Astrocyte (in vitro differentiated cells and primary cell): ENCODE measurements around the gene BICC1. TPM values are rescaled to one million over a fixed set of nuclear protein-coding genes. Genes with fewer than 3 reads are reported as not detected.

Experiments used
- DNase-seq: peaks from one replicate; pipeline ENCODE4 v3.0.0-alpha.2; 2010; ENCODE audit warnings: low read depth
- FAIRE-seq: peaks from 2 replicates; lab custom pipeline; 2011; peaks lifted over from hg19 to GRCh38; lab: Jason Lieb, UNC
- H2AFZ ChIP-seq: 2 replicates; pipeline ENCODE4 v1.6.0; 2012; ENCODE audit warnings: low read depth, low read length, inconsistent platforms
- H3K27ac ChIP-seq: 2 replicates; pipeline ENCODE4 v1.5.1; 2011; ENCODE audit warnings: low read depth, low read length, inconsistent platforms
- H3K27me3 ChIP-seq: 2 replicates; pipeline ENCODE4 v1.6.0; 2011; ENCODE audit warnings: low read length, inconsistent platforms; ENCODE audit not compliant: insufficient read depth
- H3K36me3 ChIP-seq: 2 replicates; pipeline ENCODE4 v1.5.1; 2011; ENCODE audit warnings: low read length, inconsistent platforms; ENCODE audit not compliant: insufficient read depth
- H3K4me1 ChIP-seq: 2 replicates; pipeline ENCODE4 v1.5.1; 2011; ENCODE audit warnings: low read length, inconsistent platforms; ENCODE audit not compliant: insufficient read depth
- H3K4me2 ChIP-seq: 2 replicates; pipeline ENCODE4 v1.6.0; 2012; ENCODE audit warnings: low read length, inconsistent platforms
- H3K4me3 ChIP-seq: 2 replicates; pipeline ENCODE4 v1.5.1; 2011; ENCODE audit warnings: low read depth, mild to moderate bottlenecking, low read length, inconsistent platforms; ENCODE audit not compliant: insufficient read depth
- H3K79me2 ChIP-seq: 2 replicates; pipeline ENCODE4 v1.6.0; 2012; ENCODE audit warnings: mild to moderate bottlenecking, low read length, inconsistent platforms; ENCODE audit not compliant: insufficient read depth
- H3K9ac ChIP-seq: 2 replicates; pipeline ENCODE4 v1.6.0; 2012; ENCODE audit warnings: mild to moderate bottlenecking, low read length, inconsistent platforms
- H3K9me3 ChIP-seq: 2 replicates; pipeline ENCODE4 v1.5.1; 2012; ENCODE audit warnings: low read depth, mild to moderate bottlenecking, low read length, inconsistent platforms; ENCODE audit not compliant: insufficient read depth
- H4K20me1 ChIP-seq: 2 replicates; pipeline ENCODE4 v1.6.0; 2012; ENCODE audit warnings: low read length, inconsistent platforms; ENCODE audit not compliant: insufficient read depth
- H3K27ac Mint-ChIP-seq: one replicate; pipeline ENCODE4 v1.8.0; 2021; ENCODE audit warnings: mild to moderate bottlenecking, mixed read lengths; ENCODE audit not compliant: unreplicated experiment
- H3K27me3 Mint-ChIP-seq: one replicate; pipeline ENCODE4 v1.8.0; 2021; ENCODE audit warnings: low read depth, mixed read lengths; ENCODE audit not compliant: unreplicated experiment
- H3K36me3 Mint-ChIP-seq: one replicate; pipeline ENCODE4 v1.8.0; 2021; ENCODE audit warnings: low read depth, mixed read lengths; ENCODE audit not compliant: unreplicated experiment
- H3K4me1 Mint-ChIP-seq: one replicate; pipeline ENCODE4 v1.8.0; 2021; ENCODE audit warnings: low read depth, mixed read lengths; ENCODE audit not compliant: unreplicated experiment
- H3K4me3 Mint-ChIP-seq: one replicate; pipeline ENCODE4 v1.8.0; 2021; ENCODE audit warnings: mild to moderate bottlenecking, moderate library complexity, mixed read lengths; ENCODE audit not compliant: unreplicated experiment
- H3K9me3 Mint-ChIP-seq: one replicate; pipeline ENCODE4 v1.8.0; 2021; ENCODE audit warnings: mild to moderate bottlenecking, mixed read lengths; ENCODE audit not compliant: unreplicated experiment
- CTCF ChIP-seq: IDR thresholded peaks from 2 replicates; pipeline ENCODE4 v1.5.1; 2011; ENCODE audit warnings: low read depth, mild to moderate bottlenecking, inconsistent platforms, low read length, moderate library complexity; ENCODE audit not compliant: insufficient read depth
- EZH2 ChIP-seq: IDR thresholded peaks from 2 replicates; pipeline ENCODE4 v1.6.1; 2012; ENCODE audit warnings: mild to moderate bottlenecking, low read length, inconsistent platforms; ENCODE audit not compliant: insufficient read depth
- total RNA-seq: library from RNA; stranded (reverse); gene quantifications from 2 replicates; pipeline ENCODE4 v1.2.1, GENCODE V29; 2021

The BICC1 gene
- total RNA-seq, 1 donor from 2014 or later: 23.0 TPM

- Mint-ChIP-seq H3K9me3 (no peaks in the 10 kb centered on the region), H3K27ac (no peak overlapping the region), H3K27me3 (no peaks in the 10 kb centered on the region), H3K4me1 (peaks cover 17% of the 10 kb centered on the region), H3K36me3 (peaks cover 13% of the 10 kb centered on the region), H3K4me3 (no peak overlapping the region)
- Histone ChIP-seq H3K27ac (no peak overlapping the region), H3K4me1 (peaks cover 16% of the 10 kb centered on the region), H2AFZ (no peak overlapping the region), H3K4me2 (no peak overlapping the region), H3K9me3 (no peaks in the 10 kb centered on the region), H3K9ac (no peak overlapping the region), H4K20me1 (no peaks in the 10 kb centered on the region), H3K27me3 (no peaks in the 10 kb centered on the region), H3K36me3 (peaks cover 3% of the 10 kb centered on the region), H3K79me2 (no peaks in the 10 kb centered on the region), H3K4me3 (no peak overlapping the region)
- DNase-seq (no peak), FAIRE-seq (no peak)
- no peak for TF ChIP-seq EZH2
- no peak for TF ChIP-seq CTCF
Observed at GRCh38 chr10:58823983-58824382, 311.3 kb downstream of the BICC1 start.

- H3K9ac ChIP-seq: no peak overlapping the region
- H3K4me1 Mint-ChIP-seq: peaks cover 17% of the 10 kb centered on the region
- no peak overlapping the region for H2AFZ ChIP-seq
- no peak overlapping the region for H3K4me3 Mint-ChIP-seq
- H3K4me1 ChIP-seq: peaks cover 15% of the 10 kb centered on the region
- no peak for TF ChIP-seq CTCF
- TF ChIP-seq EZH2: no peak
- no peak overlapping the region for H3K4me3 ChIP-seq
- H3K9me3 ChIP-seq: no peaks in the 10 kb centered on the region
- no peaks in the 10 kb centered on the region for H3K27me3 ChIP-seq
- no peak for DNase-seq
- H3K27ac Mint-ChIP-seq: no peak overlapping the region
- H3K27me3 Mint-ChIP-seq: no peaks in the 10 kb centered on the region
- no peak overlapping the region for H3K4me2 ChIP-seq
- peaks cover 12% of the 10 kb centered on the region for H3K36me3 Mint-ChIP-seq
- H3K36me3 ChIP-seq: peaks cover 3% of the 10 kb centered on the region
- H3K79me2 ChIP-seq: no peaks in the 10 kb centered on the region
- no peaks in the 10 kb centered on the region for H4K20me1 ChIP-seq
- H3K9me3 Mint-ChIP-seq: no peaks in the 10 kb centered on the region
- FAIRE-seq: no peak
- H3K27ac ChIP-seq: no peak overlapping the region
Observed at GRCh38 chr10:58824396-58824795, 311.7 kb downstream of the BICC1 start.

GRCh38 chr10:58826694-58827093 lies 314.0 kb downstream of the BICC1 start:
- no peak overlapping the region for H3K4me3 Mint-ChIP-seq

More at GRCh38 chr10:58826694-58827093, 314.0 kb downstream of the BICC1 start:
- Histone ChIP-seq H3K4me1 (peaks cover under 1% of the 10 kb centered on the region), H3K27ac (no peak overlapping the region), H3K79me2 (no peaks in the 10 kb centered on the region), H4K20me1 (no peaks in the 10 kb centered on the region), H2AFZ (no peak overlapping the region), H3K4me2 (no peak overlapping the region), H3K4me3 (no peak overlapping the region), H3K27me3 (no peaks in the 10 kb centered on the region), H3K9ac (no peak overlapping the region), H3K9me3 (no peaks in the 10 kb centered on the region), H3K36me3 (peaks cover 3% of the 10 kb centered on the region)
- Mint-ChIP-seq H3K36me3 (peaks cover 10% of the 10 kb centered on the region), H3K27me3 (no peaks in the 10 kb centered on the region), H3K27ac (no peak overlapping the region), H3K9me3 (no peaks in the 10 kb centered on the region), H3K4me1 (peaks cover under 1% of the 10 kb centered on the region)
- FAIRE-seq (no peak), DNase-seq (no peak)
- TF ChIP-seq EZH2 (no peak), CTCF (no peak)
